ENCODE results near the gene SPAST. TPM values are rescaled to one million over a fixed set of nuclear protein-coding genes. Genes with fewer than 3 reads are reported as not detected.

Gene SPAST
- total and polyA plus RNA-seq, 9 of the 15 experiments (the other 6 are each of a cell fraction or from before 2014, with no cell fraction given): 7.4 to 37.0 (median 19.0) TPM

GRCh38 chr2:32063310-32064020 is at the start of gene SPAST (continued):
- TF ChIP-seq AFF1 (IDR thresholded peaks at IDR 0.05; ENCODE audit: low read depth in 1 of 2, partially characterized antibody in 2 of 2): peak in 1 of 2 experiments; percentile 81
- peak; percentile 89 for TF ChIP-seq KLF13 (tag; IDR thresholded peaks at IDR 0.05; ENCODE audit: borderline replicate concordance, low read depth)
- TF ChIP-seq, protein P1, sequence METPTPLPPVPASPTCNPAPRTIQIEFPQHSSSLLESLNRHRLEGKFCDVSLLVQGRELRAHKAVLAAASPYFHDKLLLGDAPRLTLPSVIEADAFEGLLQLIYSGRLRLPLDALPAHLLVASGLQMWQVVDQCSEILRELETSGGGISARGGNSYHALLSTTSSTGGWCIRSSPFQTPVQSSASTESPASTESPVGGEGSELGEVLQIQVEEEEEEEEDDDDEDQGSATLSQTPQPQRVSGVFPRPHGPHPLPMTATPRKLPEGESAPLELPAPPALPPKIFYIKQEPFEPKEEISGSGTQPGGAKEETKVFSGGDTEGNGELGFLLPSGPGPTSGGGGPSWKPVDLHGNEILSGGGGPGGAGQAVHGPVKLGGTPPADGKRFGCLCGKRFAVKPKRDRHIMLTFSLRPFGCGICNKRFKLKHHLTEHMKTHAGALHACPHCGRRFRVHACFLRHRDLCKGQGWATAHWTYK (CRISPR knock-in tag; IDR thresholded peaks at IDR 0.05): no peak
- no peak for TF ChIP-seq SIN3B (IDR thresholded peaks at IDR 0.05; ENCODE audit: low read depth)
- TF ChIP-seq ZNF57 (CRISPR knock-in tag; IDR thresholded peaks at IDR 0.05): no peak
- TF ChIP-seq NFE2 (IDR thresholded peaks at IDR 0.05; ENCODE audit: low read depth): no peak
- no peak for TF ChIP-seq TGIF2 (CRISPR knock-in tag; IDR thresholded peaks at IDR 0.05)
- no peak for TF ChIP-seq MAFG (tag; conservative IDR thresholded peaks at IDR 0.05)
- TF ChIP-seq, protein P2, sequence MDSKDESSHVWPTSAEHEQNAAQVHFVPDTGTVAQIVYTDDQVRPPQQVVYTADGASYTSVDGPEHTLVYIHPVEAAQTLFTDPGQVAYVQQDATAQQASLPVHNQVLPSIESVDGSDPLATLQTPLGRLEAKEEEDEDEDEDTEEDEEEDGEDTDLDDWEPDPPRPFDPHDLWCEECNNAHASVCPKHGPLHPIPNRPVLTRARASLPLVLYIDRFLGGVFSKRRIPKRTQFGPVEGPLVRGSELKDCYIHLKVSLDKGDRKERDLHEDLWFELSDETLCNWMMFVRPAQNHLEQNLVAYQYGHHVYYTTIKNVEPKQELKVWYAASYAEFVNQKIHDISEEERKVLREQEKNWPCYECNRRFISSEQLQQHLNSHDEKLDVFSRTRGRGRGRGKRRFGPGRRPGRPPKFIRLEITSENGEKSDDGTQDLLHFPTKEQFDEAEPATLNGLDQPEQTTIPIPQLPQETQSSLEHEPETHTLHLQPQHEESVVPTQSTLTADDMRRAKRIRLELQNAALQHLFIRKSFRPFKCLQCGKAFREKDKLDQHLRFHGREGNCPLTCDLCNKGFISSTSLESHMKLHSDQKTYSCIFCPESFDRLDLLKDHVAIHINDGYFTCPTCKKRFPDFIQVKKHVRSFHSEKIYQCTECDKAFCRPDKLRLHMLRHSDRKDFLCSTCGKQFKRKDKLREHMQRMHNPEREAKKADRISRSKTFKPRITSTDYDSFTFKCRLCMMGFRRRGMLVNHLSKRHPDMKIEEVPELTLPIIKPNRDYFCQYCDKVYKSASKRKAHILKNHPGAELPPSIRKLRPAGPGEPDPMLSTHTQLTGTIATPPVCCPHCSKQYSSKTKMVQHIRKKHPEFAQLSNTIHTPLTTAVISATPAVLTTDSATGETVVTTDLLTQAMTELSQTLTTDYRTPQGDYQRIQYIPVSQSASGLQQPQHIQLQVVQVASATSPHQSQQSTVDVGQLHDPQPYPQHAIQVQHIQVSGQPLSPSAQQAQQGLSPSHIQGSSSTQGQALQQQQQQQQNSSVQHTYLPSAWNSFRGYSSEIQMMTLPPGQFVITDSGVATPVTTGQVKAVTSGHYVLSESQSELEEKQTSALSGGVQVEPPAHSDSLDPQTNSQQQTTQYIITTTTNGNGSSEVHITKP (IDR thresholded peaks at IDR 0.05; ENCODE audit: partially characterized antibody): peak; percentile 38
- TF ChIP-seq, protein P3, sequence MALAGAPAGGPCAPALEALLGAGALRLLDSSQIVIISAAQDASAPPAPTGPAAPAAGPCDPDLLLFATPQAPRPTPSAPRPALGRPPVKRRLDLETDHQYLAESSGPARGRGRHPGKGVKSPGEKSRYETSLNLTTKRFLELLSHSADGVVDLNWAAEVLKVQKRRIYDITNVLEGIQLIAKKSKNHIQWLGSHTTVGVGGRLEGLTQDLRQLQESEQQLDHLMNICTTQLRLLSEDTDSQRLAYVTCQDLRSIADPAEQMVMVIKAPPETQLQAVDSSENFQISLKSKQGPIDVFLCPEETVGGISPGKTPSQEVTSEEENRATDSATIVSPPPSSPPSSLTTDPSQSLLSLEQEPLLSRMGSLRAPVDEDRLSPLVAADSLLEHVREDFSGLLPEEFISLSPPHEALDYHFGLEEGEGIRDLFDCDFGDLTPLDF (CRISPR knock-in tag; IDR thresholded peaks at IDR 0.05): peak; percentile 84; the same call in 1 of the 2 replicates
- no peak for TF ChIP-seq NR2C2 (CRISPR knock-in tag; IDR thresholded peaks at IDR 0.05)
- peak; percentile 74; the same call in 1 of the 2 replicates for TF ChIP-seq NR2C2 (tag; IDR thresholded peaks at IDR 0.05)
- TF ChIP-seq HSF4 (CRISPR knock-in tag; IDR thresholded peaks at IDR 0.05; ENCODE audit: borderline replicate concordance): no peak
- TF ChIP-seq KDM4B (IDR thresholded peaks at IDR 0.05; ENCODE audit: borderline replicate concordance in 2 of 2, low read depth in 1 of 2): no peak; a peak in 1 of 4 replicates
- peak; percentile 70 for TF ChIP-seq GABPA (tag; conservative IDR thresholded peaks at IDR 0.05; ENCODE audit: low read depth)

All from K562 (cell line).